SH-SY5Y (cell line): ENCODE measurements around the gene PCDHA3.
"Not testable (repeated sequence)": the region's sequence is repeated elsewhere in the genome, so short reads cannot be mapped to it uniquely, and the experiment has no call there.

ENCODE experiments used
- GATA2 ChIP-seq: IDR thresholded peaks from 2 replicates; pipeline ENCODE4 v1.6.1; 2011; ENCODE audit warnings: mild to moderate bottlenecking, low read depth, low read length
- GATA3 ChIP-seq: IDR thresholded peaks from 2 replicates; pipeline ENCODE4 v1.6.1; 2011; ENCODE audit warnings: low read depth, mild to moderate bottlenecking, low read length, moderate library complexity

PCDHA3 gene

DNA sequence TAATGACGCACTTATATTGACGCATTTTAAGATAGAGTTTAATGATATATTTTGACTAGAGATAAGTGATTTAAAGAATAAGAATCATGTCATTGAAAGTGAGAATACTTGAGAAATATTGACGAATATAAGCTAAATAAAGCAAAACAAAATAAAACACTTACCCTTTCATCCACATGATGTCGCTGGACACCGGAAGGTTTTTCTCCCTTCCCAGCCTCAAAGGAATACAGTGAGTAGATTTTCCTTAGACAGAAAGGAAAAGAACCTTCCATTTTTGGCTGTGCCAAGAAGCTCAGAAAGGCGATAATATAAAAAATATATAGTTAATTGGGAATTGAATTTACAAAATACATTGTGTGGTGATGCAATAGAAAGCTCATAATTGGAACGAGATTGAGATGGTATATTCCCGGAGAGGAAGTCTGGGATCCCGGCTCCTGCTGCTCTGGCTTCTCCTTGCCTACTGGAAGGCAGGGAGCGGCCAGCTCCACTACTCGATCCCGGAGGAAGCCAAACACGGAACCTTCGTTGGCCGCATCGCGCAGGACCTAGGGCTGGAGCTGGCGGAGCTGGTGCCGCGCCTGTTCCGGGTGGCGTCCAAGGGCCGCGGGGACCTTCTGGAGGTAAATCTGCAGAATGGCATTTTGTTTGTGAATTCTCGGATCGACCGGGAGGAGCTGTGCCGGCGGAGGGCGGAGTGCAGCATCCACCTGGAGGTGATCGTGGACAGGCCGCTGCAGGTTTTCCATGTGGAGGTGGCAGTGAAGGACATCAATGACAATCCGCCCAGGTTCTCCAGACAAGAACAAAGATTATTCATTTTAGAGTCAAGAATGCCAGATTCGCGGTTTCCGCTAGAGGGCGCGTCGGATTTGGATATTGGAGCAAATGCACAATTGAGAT, 20.8 kb downstream of the PCDHA3 start, which contains the start of gene PCDHA5:
Gene PCDHA5, plus strand, starts transcription at position 239 of the 906 bp plus-strand sequence.
- TF ChIP-seq GATA3 (no peak), GATA2 (no peak)

DNA sequence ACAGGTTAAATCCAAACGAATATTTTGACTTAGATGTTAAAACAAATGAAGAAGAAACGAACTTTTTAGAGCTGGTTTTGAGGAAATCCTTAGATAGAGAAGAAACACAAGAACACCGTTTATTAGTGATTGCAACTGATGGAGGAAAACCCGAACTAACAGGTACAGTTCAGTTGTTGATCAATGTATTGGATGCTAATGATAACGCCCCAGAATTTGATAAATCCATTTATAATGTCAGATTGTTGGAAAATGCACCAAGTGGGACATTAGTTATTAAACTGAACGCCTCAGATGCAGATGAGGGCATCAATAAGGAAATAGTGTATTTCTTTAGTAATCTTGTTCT, 21.4 kb downstream of the PCDHA3 start:
- TF ChIP-seq GATA3 (no peak), GATA2 (no peak)

DNA sequence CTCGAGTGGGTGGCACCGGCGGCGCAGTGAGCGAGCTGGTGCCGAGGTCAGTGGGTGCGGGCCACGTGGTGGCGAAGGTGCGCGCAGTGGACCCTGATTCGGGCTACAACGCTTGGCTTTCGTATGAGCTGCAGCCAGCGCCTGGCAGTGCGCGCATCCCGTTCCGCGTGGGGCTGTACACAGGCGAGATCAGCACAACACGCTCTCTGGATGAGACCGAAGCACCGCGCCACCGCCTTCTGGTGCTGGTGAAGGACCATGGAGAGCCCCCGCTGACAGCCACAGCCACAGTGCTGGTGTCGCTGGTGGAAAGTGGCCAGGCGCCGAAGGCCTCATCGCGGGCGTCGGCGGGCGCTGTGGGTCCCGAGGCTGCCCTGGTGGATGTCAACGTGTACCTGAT, 22.6 kb downstream of the PCDHA3 start:
- TF ChIP-seq GATA2 (no peak), GATA3 (no peak)

DNA sequence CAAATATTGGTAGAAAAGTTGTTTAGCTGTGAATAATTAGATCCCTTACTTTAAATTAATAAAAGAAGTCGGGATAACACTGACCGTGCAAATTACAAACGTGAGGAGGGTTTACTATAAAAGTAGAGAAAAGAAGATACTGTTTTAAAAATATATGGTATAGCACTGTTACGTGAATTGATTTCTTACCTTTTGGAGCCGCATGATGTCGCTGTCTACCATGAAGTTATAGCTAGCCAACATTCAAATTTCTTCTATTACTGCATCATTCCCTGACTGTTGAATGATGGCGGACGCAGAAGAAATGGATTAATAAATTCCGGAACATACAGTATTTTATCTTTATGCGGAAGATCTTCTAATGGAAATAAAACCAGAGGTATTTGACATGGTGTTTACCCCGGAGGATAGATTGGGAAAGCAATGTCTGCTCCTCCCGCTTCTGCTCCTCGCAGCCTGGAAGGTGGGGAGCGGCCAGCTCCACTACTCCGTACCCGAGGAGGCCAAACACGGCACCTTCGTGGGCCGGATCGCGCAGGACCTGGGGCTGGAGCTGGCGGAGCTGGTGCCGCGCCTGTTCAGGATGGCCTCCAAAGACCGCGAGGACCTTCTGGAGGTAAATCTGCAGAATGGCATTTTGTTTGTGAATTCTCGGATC, 27.0 kb downstream of the PCDHA3 start, which contains the start of gene PCDHA6:
Gene PCDHA6, plus strand, starts transcription at position 257 of the 658 bp plus-strand sequence. Its CDS starts 132 bp downstream, at position 389.
- no peak for TF ChIP-seq GATA3
- no peak for TF ChIP-seq GATA2

DNA sequence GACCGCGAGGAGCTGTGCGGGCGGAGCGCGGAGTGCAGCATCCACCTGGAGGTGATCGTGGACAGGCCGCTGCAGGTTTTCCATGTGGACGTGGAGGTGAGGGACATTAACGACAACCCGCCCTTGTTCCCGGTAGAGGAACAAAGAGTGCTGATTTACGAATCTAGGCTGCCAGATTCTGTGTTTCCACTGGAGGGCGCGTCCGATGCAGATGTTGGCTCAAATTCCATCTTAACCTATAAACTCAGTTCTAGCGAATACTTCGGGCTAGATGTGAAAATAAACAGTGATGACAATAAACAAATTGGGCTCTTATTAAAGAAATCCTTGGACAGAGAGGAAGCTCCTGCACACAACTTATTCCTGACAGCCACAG, 27.5 kb downstream of the PCDHA3 start:
- TF ChIP-seq GATA3 (no peak), GATA2 (no peak)

DNA sequence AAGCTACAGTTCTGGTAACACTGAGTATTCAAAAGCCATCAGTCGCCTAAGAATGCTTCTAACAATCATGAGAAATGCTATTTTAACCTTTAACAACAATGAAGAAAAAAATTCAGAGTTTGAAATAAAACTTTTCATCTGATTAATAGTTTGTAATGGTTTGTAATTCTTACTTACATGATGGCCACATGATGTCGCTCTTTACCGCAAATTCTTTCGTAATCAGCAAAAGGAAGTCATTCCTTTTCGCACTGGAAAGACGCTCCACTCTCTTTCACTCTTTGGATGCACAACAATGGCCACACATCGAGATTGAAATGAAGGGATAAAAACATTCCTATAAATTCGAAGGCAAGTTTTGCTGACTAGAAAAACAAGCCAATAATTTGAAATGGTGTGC, 33.1 kb downstream of the PCDHA3 start, which contains the start of gene PCDHA7:
Gene PCDHA7, plus strand, starts transcription at position 277 of the 400 bp plus-strand sequence. Its CDS starts 115 bp downstream, at position 392.
- TF ChIP-seq GATA2 (no peak), GATA3 (no peak)

DNA sequence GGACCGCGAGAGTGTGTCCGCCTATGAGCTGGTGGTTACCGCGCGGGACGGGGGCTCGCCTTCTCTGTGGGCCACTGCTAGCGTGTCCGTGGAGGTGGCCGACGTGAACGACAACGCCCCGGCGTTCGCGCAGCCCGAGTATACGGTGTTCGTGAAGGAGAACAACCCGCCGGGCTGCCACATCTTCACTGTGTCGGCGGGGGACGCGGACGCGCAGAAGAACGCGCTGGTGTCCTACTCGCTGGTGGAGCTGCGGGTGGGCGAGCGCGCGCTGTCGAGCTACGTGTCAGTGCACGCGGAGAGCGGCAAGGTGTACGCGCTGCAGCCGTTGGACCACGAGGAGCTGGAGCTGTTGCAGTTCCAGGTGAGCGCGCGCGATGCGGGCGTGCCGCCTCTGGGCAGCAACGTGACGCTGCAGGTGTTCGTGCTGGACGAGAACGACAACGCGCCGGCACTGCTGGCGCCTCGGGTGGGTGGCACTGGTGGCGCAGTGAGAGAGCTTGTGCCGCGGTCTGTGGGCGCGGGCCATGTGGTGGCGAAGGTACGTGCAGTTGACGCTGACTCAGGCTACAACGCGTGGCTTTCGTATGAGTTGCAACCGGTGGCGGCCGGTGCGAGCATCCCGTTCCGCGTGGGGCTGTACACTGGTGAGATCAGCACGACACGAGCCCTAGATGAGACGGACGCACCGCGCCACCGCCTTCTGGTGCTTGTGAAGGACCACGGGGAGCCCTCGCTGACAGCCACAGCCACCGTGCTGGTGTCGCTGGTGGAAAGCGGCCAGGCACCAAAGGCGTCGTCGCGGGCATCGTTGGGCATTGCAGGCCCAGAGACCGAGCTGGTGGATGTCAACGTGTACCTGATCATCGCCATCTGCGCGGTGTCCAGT, 35.0 kb downstream of the PCDHA3 start:
- TF ChIP-seq GATA3 (no peak), GATA2 (no peak)

DNA sequence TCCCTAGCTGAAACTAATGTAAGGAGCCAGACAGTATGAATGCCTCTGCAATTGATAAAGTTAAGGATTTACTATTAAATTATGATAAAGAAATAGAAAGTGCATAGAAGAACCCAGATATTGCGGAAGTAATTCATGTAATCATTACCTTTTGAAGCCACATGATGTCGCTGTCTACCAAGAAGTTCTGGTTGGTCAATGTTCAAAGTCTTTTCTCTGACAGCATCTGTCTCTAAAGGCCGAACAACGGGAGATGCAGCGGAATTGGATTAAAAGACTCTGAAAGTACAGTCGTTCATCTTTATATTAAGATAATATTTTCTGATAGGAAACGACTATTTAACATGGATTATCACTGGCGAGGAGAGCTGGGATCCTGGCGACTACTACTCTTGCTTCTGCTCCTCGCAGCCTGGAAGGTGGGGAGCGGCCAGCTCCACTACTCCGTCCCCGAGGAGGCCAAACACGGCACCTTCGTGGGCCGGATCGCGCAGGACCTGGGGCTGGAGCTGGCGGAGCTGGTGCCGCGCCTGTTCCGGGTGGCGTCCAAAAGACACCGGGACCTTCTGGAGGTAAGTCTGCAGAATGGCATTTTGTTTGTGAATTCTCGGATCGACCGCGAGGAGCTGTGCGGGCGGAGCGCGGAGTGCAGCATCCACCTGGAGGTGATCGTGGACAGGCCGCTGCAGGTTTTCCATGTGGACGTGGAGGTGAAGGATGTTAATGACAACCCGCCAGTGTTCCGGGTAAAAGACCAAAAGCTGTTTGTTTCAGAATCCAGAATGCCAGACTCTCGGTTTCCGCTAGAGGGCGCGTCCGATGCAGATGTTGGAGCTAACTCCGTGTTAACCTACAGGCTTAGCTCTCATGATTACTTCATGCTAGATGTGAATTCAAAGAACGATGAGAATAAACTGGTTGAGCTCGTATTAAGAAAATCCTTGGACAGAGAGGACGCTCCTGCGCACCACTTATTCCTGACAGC, 40.4 kb downstream of the PCDHA3 start, which contains the start of gene PCDHA8:
Gene PCDHA8, plus strand, starts transcription at position 210 of the 985 bp plus-strand sequence. Its CDS starts 135 bp downstream, at position 345.
- no peak for TF ChIP-seq GATA2
- no peak for TF ChIP-seq GATA3

DNA sequence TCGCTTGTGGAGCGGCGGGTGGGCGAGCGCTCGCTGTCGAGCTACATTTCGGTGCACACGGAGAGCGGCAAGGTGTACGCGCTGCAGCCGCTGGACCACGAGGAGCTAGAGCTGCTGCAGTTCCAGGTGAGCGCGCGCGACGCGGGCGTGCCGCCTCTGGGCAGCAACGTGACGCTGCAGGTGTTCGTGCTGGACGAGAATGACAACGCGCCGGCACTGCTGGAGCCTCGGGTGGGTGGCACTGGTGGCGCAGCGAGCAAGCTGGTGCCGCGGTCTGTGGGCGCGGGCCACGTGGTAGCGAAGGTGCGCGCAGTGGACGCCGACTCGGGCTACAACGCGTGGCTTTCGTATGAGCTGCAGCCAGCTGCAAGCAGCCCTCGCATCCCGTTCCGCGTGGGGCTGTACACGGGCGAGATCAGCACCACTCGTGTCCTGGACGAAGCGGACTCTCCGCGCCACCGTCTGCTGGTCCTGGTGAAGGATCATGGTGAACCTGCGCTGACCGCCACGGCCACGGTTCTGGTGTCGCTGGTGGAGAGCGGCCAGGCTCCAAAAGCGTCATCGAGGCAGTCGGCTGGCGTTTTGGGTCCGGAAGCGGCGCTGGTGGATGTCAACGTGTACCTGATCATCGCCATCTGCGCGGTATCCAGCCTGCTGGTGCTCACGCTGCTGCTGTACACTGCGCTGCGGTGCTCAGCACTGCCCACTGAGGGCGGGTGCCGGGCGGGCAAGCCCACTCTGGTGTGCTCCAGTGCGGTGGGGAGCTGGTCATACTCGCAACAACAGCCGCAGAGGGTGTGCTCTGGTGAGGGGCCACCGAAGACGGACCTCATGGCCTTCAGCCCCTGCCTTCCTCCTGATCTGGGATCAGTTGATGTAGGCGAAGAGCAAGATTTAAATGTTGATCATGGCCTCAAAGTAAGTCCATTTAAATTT, 42.2 kb downstream of the PCDHA3 start:
- TF ChIP-seq GATA2 (no peak), GATA3 (no peak)

DNA sequence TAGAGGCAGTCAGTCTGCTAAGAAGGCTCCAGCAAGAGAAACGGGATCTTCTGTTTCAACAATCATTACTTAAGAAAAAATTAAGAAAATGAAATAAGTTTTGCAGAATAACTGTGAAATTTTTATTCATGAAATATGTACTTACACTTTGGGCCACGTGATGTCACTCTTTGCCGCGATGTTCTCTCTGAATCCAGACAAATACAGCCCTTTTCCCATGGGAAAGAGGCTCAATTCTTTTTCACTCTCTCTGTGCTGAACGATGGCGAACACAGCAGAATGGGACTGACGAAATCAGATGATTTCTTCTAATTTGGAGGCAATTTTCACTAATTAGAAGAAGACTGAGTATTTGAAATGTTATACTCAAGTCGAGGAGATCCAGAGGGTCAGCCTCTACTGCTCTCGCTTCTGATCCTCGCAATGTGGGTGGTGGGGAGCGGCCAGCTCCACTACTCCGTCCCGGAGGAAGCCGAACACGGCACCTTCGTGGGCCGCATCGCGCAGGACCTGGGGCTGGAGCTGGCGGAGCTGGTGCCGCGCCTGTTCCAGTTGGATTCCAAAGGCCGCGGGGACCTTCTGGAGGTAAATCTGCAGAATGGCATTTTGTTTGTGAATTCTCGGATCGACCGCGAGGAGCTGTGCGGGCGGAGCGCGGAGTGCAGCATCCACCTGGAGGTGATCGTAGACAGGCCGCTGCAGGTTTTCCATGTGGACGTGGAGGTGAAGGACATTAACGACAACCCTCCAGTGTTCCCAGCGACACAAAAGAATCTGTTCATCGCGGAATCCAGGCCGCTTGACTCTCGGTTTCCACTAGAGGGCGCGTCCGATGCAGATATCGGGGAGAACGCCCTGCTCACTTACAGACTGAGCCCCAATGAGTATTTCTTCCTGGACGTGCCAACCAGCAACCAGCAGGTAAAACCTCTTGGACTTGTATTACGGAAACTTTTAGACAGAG, 47.6 kb downstream of the PCDHA3 start, which contains the start of gene PCDHA9:
Gene PCDHA9, plus strand, starts transcription at position 244 of the 964 bp plus-strand sequence. Its CDS starts 114 bp downstream, at position 358.
- TF ChIP-seq GATA2, GATA3: not testable (repeated sequence)
